ENCODE data around the gene FAM110C. TPM values are rescaled to one million over a fixed set of nuclear protein-coding genes. Genes with fewer than 3 reads are reported as not detected.
"Not testable (repeated sequence)": the region's sequence is repeated elsewhere in the genome, so short reads cannot be mapped to it uniquely, and the experiment has no call there.

The FAM110C gene
- total RNA-seq, 1 donor from 2014 or later, result 0.07 TPM

- H3K36me3 Mint-ChIP-seq (ENCODE audit: low read depth), result no peaks in the 10 kb centered on the region
- no peak overlapping the region for H3K4me3 Mint-ChIP-seq
- H3K27ac Mint-ChIP-seq (ENCODE audit: unreplicated experiment), result no peak overlapping the region
- peaks cover 30% of the 10 kb centered on the region for H3K27me3 Mint-ChIP-seq (ENCODE audit: low read depth)
- H3K9me3 Mint-ChIP-seq, result peaks cover 3% of the 10 kb centered on the region
- TF ChIP-seq, protein P1, sequence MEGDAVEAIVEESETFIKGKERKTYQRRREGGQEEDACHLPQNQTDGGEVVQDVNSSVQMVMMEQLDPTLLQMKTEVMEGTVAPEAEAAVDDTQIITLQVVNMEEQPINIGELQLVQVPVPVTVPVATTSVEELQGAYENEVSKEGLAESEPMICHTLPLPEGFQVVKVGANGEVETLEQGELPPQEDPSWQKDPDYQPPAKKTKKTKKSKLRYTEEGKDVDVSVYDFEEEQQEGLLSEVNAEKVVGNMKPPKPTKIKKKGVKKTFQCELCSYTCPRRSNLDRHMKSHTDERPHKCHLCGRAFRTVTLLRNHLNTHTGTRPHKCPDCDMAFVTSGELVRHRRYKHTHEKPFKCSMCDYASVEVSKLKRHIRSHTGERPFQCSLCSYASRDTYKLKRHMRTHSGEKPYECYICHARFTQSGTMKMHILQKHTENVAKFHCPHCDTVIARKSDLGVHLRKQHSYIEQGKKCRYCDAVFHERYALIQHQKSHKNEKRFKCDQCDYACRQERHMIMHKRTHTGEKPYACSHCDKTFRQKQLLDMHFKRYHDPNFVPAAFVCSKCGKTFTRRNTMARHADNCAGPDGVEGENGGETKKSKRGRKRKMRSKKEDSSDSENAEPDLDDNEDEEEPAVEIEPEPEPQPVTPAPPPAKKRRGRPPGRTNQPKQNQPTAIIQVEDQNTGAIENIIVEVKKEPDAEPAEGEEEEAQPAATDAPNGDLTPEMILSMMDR (conservative IDR thresholded peaks at IDR 0.05), result no peak
- H3K4me1 Mint-ChIP-seq, result peaks cover 6% of the 10 kb centered on the region
- no peak for DNase-seq (ENCODE audit: low read depth, low spot score)
Measured at GRCh38 chr2:23283-23682, 23.0 kb downstream of the FAM110C start.

- not testable (repeated sequence) for H3K4me3 Mint-ChIP-seq; H3K27ac Mint-ChIP-seq (ENCODE audit: unreplicated experiment); H3K9me3 Mint-ChIP-seq; H3K4me1 Mint-ChIP-seq; DNase-seq (ENCODE audit: low read depth, low spot score); H3K36me3 Mint-ChIP-seq (ENCODE audit: low read depth)
- H3K27me3 Mint-ChIP-seq (ENCODE audit: low read depth), result peaks cover 27% of the 10 kb centered on the region
Measured at GRCh38 chr2:22244-22643, 24.1 kb downstream of the FAM110C start.

GRCh38 chr2:20259-20658 lies 26.0 kb downstream of the FAM110C start:
- DNase-seq (ENCODE audit: low read depth, low spot score); H3K27ac Mint-ChIP-seq (ENCODE audit: unreplicated experiment); H3K4me1 Mint-ChIP-seq; H3K9me3 Mint-ChIP-seq; H3K36me3 Mint-ChIP-seq (ENCODE audit: low read depth); H3K4me3 Mint-ChIP-seq: not testable (repeated sequence)
- peaks cover 25% of the 10 kb centered on the region for H3K27me3 Mint-ChIP-seq (ENCODE audit: low read depth)

DNA sequence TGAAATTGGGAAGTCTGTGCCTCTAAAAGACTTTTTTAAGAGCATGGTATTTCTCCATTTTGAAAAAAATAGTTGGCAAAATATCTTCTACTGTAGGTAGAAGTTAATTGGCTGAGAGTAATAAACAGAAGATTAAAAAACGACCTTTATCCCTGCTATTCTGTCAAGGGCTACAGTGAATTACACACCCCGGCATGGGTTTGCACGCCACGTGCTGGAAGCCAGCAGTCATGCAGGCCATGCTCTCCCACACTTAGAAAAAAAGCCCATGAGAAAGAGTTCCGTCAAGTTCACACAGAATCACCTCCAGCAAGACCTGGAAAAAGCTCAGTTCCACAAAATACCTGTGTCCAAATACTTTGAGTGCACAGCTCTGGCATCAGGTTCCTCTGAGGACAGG lies 26.8 kb downstream of the FAM110C start:
- peaks cover 3% of the 10 kb centered on the region for H3K9me3 Mint-ChIP-seq
- peaks cover 20% of the 10 kb centered on the region for H3K27me3 Mint-ChIP-seq (ENCODE audit: low read depth)
- no peak overlapping the region for H3K27ac Mint-ChIP-seq (ENCODE audit: unreplicated experiment)
- H3K4me3 Mint-ChIP-seq, result no peak overlapping the region
- H3K36me3 Mint-ChIP-seq (ENCODE audit: low read depth), result no peaks in the 10 kb centered on the region
- no peak for DNase-seq (ENCODE audit: low read depth, low spot score)
- H3K4me1 Mint-ChIP-seq, result peaks cover 13% of the 10 kb centered on the region
- TF ChIP-seq, protein P1 (conservative IDR thresholded peaks at IDR 0.05), result no peak

- no peak overlapping the region for H3K27ac Mint-ChIP-seq (ENCODE audit: unreplicated experiment)
- DNase-seq (ENCODE audit: low read depth, low spot score), result no peak
- H3K27me3 Mint-ChIP-seq (ENCODE audit: low read depth), result peaks cover 17% of the 10 kb centered on the region
- no peaks in the 10 kb centered on the region for H3K36me3 Mint-ChIP-seq (ENCODE audit: low read depth)
- peaks cover 3% of the 10 kb centered on the region for H3K9me3 Mint-ChIP-seq
- TF ChIP-seq, protein P1 (conservative IDR thresholded peaks at IDR 0.05), result peak; percentile 70
- H3K4me1 Mint-ChIP-seq, result peaks cover 18% of the 10 kb centered on the region
- no peak overlapping the region for H3K4me3 Mint-ChIP-seq
Measured at GRCh38 chr2:18402-19271, 27.7 kb downstream of the FAM110C start.

GRCh38 chr2:15916-16315 lies 30.4 kb downstream of the FAM110C start:
- DNase-seq (ENCODE audit: low read depth, low spot score); H3K4me3 Mint-ChIP-seq; H3K9me3 Mint-ChIP-seq; H3K36me3 Mint-ChIP-seq (ENCODE audit: low read depth); H3K27ac Mint-ChIP-seq (ENCODE audit: unreplicated experiment): not testable (repeated sequence)
- peaks cover 18% of the 10 kb centered on the region for H3K27me3 Mint-ChIP-seq (ENCODE audit: low read depth)
- H3K4me1 Mint-ChIP-seq, result peaks cover 24% of the 10 kb centered on the region

GRCh38 chr2:11248-11941 lies 34.9 kb downstream of the FAM110C start:
- H3K4me1 Mint-ChIP-seq, result peaks cover 24% of the 10 kb centered on the region
- peak overlapping the region; percentile 86 for H3K4me3 Mint-ChIP-seq
- H3K27ac Mint-ChIP-seq (ENCODE audit: unreplicated experiment), result no peak overlapping the region
- TF ChIP-seq, protein P1 (conservative IDR thresholded peaks at IDR 0.05), result peak; percentile 97
- peak; percentile 88 for DNase-seq (ENCODE audit: low read depth, low spot score)
- peaks cover 10% of the 10 kb centered on the region for H3K27me3 Mint-ChIP-seq (ENCODE audit: low read depth)
- H3K9me3 Mint-ChIP-seq, result peaks cover 5% of the 10 kb centered on the region
- peaks cover 6% of the 10 kb centered on the region for H3K36me3 Mint-ChIP-seq (ENCODE audit: low read depth)

Measured in neural crest cell (in vitro differentiated cells).